ENCODE data around the gene KCNQ1. TPM values are rescaled to one million over a fixed set of nuclear protein-coding genes. Genes with fewer than 3 reads are reported as not detected.

The KCNQ1 gene
- total and polyA plus RNA-seq, 9 of the 15 experiments (the other 6 are each of a cell fraction or from before 2014, with no cell fraction given), result 0.44 TPM; not detected in 8

- peak; percentile 24; the same call in 1 of the 2 replicates for TF ChIP-seq EGR1 (conservative IDR thresholded peaks at IDR 0.05)
- peak in 1 of 2 experiments; percentile 14; a peak in 1 of 4 replicates for TF ChIP-seq KDM1A (IDR thresholded peaks at IDR 0.05)
- TF ChIP-seq ZBTB26 (CRISPR knock-in tag; IDR thresholded peaks at IDR 0.05), result no peak
- no peak for TF ChIP-seq THAP7 (CRISPR knock-in tag; IDR thresholded peaks at IDR 0.05)
- TF ChIP-seq ZBTB12 (CRISPR knock-in tag; IDR thresholded peaks at IDR 0.05), result no peak
- TF ChIP-seq, protein P1, sequence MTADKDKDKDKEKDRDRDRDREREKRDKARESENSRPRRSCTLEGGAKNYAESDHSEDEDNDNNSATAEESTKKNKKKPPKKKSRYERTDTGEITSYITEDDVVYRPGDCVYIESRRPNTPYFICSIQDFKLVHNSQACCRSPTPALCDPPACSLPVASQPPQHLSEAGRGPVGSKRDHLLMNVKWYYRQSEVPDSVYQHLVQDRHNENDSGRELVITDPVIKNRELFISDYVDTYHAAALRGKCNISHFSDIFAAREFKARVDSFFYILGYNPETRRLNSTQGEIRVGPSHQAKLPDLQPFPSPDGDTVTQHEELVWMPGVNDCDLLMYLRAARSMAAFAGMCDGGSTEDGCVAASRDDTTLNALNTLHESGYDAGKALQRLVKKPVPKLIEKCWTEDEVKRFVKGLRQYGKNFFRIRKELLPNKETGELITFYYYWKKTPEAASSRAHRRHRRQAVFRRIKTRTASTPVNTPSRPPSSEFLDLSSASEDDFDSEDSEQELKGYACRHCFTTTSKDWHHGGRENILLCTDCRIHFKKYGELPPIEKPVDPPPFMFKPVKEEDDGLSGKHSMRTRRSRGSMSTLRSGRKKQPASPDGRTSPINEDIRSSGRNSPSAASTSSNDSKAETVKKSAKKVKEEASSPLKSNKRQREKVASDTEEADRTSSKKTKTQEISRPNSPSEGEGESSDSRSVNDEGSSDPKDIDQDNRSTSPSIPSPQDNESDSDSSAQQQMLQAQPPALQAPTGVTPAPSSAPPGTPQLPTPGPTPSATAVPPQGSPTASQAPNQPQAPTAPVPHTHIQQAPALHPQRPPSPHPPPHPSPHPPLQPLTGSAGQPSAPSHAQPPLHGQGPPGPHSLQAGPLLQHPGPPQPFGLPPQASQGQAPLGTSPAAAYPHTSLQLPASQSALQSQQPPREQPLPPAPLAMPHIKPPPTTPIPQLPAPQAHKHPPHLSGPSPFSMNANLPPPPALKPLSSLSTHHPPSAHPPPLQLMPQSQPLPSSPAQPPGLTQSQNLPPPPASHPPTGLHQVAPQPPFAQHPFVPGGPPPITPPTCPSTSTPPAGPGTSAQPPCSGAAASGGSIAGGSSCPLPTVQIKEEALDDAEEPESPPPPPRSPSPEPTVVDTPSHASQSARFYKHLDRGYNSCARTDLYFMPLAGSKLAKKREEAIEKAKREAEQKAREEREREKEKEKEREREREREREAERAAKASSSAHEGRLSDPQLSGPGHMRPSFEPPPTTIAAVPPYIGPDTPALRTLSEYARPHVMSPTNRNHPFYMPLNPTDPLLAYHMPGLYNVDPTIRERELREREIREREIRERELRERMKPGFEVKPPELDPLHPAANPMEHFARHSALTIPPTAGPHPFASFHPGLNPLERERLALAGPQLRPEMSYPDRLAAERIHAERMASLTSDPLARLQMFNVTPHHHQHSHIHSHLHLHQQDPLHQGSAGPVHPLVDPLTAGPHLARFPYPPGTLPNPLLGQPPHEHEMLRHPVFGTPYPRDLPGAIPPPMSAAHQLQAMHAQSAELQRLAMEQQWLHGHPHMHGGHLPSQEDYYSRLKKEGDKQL (CRISPR knock-in tag; IDR thresholded peaks at IDR 0.05; ENCODE audit: borderline replicate concordance), result no peak
- TF ChIP-seq TAL1 (IDR thresholded peaks at IDR 0.05), result no peak
- TF ChIP-seq ZNF77 (CRISPR knock-in tag; IDR thresholded peaks at IDR 0.05), result no peak
- 0 out of 2 replicates have a peak, but pooled peaks have one; percentile 27 for TF ChIP-seq EHMT2 (IDR thresholded peaks at IDR 0.05)
Measured at GRCh38 chr11:2435288-2436012, 9.4 kb upstream of the KCNQ1 start (continued).
